HCT116 (cell line): ENCODE measurements around the gene KIAA2012. TPM values are rescaled to one million over a fixed set of nuclear protein-coding genes. Genes with fewer than 3 reads are reported as not detected.

ENCODE experiments used
- ATAC-seq: fragments of 200-7000 bp; cut with Tn5 transposase; 2 replicates; pipeline ENCODE4 v1.9.1; 2020; ENCODE audit warnings: mild to moderate bottlenecking, moderate library complexity
- BruUV-seq: library from RNA; stranded (reverse); fragments of 400-500 nt; replicated peaks from 2 replicates; lab custom pipeline; 2021; lab: Mats Ljungman, UMichigan
- CTCF ChIA-PET: fragments of 300-600 bp; sonication (Branson Sonifier 250); formaldehyde crosslinking; loops from one replicate; lab custom pipeline; 2021; ENCODE audit warnings: antibody characterized with exemption; lab: Charles Lee
- POLR2A ChIA-PET: fragments of 300-600, 350-600 bp; sonication (Branson Sonifier 250); formaldehyde crosslinking; loops from one replicate; lab custom pipeline; 2021; ENCODE audit warnings: antibody characterized with exemption; lab: Charles Lee
- RAD21 ChIA-PET, 2 experiments: fragments of 300-600 bp; sonication (Branson Sonifier 250); formaldehyde crosslinking; loops; one replicate each; lab custom pipeline; 2023; ENCODE audit warnings: low total read pairs in 2 of 2; ENCODE audit not compliant: uncharacterized antibody in 2 of 2, unreplicated experiment in 2 of 2, low non-redundant PET in 1 of 2; lab: Charles Lee
- DNase-seq: peaks from one replicate; pipeline ENCODE4 v3.0.0-alpha.2; 2010; ENCODE audit warnings: low read depth, low spot score
- H2AFZ ChIP-seq: fragments of 200-600 bp; shearing (Covaris generic), sonication (generic); 2 replicates; pipeline ENCODE4 v1.6.1; 2017; ENCODE audit warnings: low read depth, mixed run types, mixed read lengths, antibody characterized with exemption, low read length; ENCODE audit not compliant: poor library complexity, severe bottlenecking
- H3K27ac ChIP-seq: 2 replicates; pipeline ENCODE4 v1.5.1; 2012; ENCODE audit warnings: low read depth, low read length
- H3K27me3 ChIP-seq: fragments of 200-600 bp; sonication (generic); 2 replicates; pipeline ENCODE4 v1.6.1; 2016; ENCODE audit warnings: mixed run types, low read length, mixed read lengths; ENCODE audit not compliant: insufficient read depth
- H3K36me3 ChIP-seq, 2 experiments: fragments of 200-500 bp in 1 of 2; fragments of 200-600 bp in 1 of 2; sonication (Bioruptor generic) in 1 of 2; sonication (generic) in 1 of 2; 2 replicates each; pipeline versions ENCODE4 v1.5.1 to v1.6.1; 2014 to 2016; ENCODE audit warnings: low read length in 2 of 2, inconsistent platforms in 1 of 2, mixed read lengths in 1 of 2, mixed run types in 1 of 2; ENCODE audit not compliant: insufficient read depth in 2 of 2, control insufficient read depth in 1 of 2
- H3K4me1 ChIP-seq, 2 experiments: fragments of 200-600 bp in 1 of 2; sonication (generic) in 1 of 2; 2 replicates each; pipeline versions ENCODE4 v1.5.1 to v1.6.1; 2012 to 2017; ENCODE audit warnings: low read length in 2 of 2, inconsistent platforms in 1 of 2, mild to moderate bottlenecking in 1 of 2, mixed read lengths in 1 of 2, mixed run types in 1 of 2, moderate library complexity in 1 of 2; ENCODE audit not compliant: insufficient read depth in 2 of 2, control insufficient read depth in 1 of 2
- H3K4me2 ChIP-seq: fragments of 200-600 bp; sonication (generic); 2 replicates; pipeline ENCODE4 v1.6.1; 2017; ENCODE audit warnings: mixed run types, low read length, mixed read lengths
- H3K4me3 ChIP-seq, 2 experiments: fragments of 200-600 bp in 1 of 2; sonication (generic) in 1 of 2; replicated peaks in 1 of 2; 2 replicates each; pipeline ENCODE4 v1.5.1; 2011 to 2016; ENCODE audit warnings: low read length in 2 of 2, control low read depth in 1 of 2, low read depth in 1 of 2, mild to moderate bottlenecking in 1 of 2, mixed read lengths in 1 of 2, mixed run types in 1 of 2
- H3K79me2 ChIP-seq: fragments of 200-600 bp; sonication (generic); 2 replicates; pipeline ENCODE4 v1.6.1; 2017; ENCODE audit warnings: mild to moderate bottlenecking, mixed run types, low read length, moderate library complexity, mixed read lengths; ENCODE audit not compliant: insufficient read depth
- H3K9ac ChIP-seq: fragments of 200-600 bp; sonication (generic); 2 replicates; pipeline ENCODE4 v1.6.1; 2016; ENCODE audit warnings: low read length, mixed read lengths
- H3K9me2 ChIP-seq: fragments of 200-600 bp; sonication (generic), shearing (Covaris generic); 2 replicates; pipeline ENCODE4 v1.6.1; 2017; ENCODE audit warnings: mixed run types, mild to moderate bottlenecking, moderate library complexity; ENCODE audit not compliant: insufficient read depth
- H3K9me3 ChIP-seq, 2 experiments: fragments of 200-500 bp in 1 of 2; fragments of 200-600 bp in 1 of 2; sonication (Bioruptor generic) in 1 of 2; sonication (generic) in 1 of 2; 2 replicates each; pipeline ENCODE4 v1.6.1; 2014 to 2017; ENCODE audit warnings: low read length in 2 of 2, mixed read lengths in 2 of 2, inconsistent platforms in 1 of 2, low read depth in 1 of 2, mild to moderate bottlenecking in 1 of 2, mixed run types in 1 of 2, moderate library complexity in 1 of 2; ENCODE audit not compliant: control insufficient read depth in 1 of 2, insufficient read depth in 1 of 2
- H4K20me1 ChIP-seq: fragments of 200-600 bp; sonication (generic), shearing (Covaris generic); 2 replicates; pipeline ENCODE4 v1.6.1; 2017; ENCODE audit warnings: mixed run types, mild to moderate bottlenecking, moderate library complexity; ENCODE audit not compliant: insufficient read depth
- CBX3 ChIP-seq: IDR thresholded peaks from 2 replicates; pipeline ENCODE4 v1.6.1; 2012; ENCODE audit warnings: low read depth
- CEBPB ChIP-seq: IDR thresholded peaks from 2 replicates; pipeline ENCODE4 v1.6.1; 2012; ENCODE audit warnings: low read depth
- CTCF ChIP-seq, 3 experiments: fragments of 200-600 bp in 1 of 3; sonication (generic) in 1 of 3; IDR thresholded peaks in 2 of 3; conservative IDR thresholded peaks in 1 of 3; 2 replicates each; pipeline ENCODE4 v1.5.1; 2012 to 2017; ENCODE audit warnings: low read depth in 2 of 3, low read length in 2 of 3, antibody characterized with exemption in 1 of 3, borderline replicate concordance in 1 of 3, control low read depth in 1 of 3, mild to moderate bottlenecking in 1 of 3, mixed read lengths in 1 of 3, mixed run types in 1 of 3, moderate library complexity in 1 of 3; ENCODE audit not compliant: insufficient read depth in 1 of 3
- EGR1 ChIP-seq: IDR thresholded peaks from 2 replicates; pipeline ENCODE4 v1.6.1; 2012; ENCODE audit warnings: low read depth
- EZH2 ChIP-seq: fragments of 200-600 bp; sonication (generic); IDR thresholded peaks from 2 replicates; pipeline ENCODE4 v1.6.1; 2017; ENCODE audit warnings: antibody characterized with exemption, mixed run types
- EZH2phosphoT487 ChIP-seq: fragments of 200-600 bp; IDR thresholded peaks from 2 replicates; pipeline ENCODE4 v1.6.1; 2018; ENCODE audit warnings: antibody characterized with exemption, borderline replicate concordance
- FOSL1 ChIP-seq: IDR thresholded peaks from 2 replicates; pipeline ENCODE4 v1.6.1; 2012; ENCODE audit warnings: low read depth
- JUND ChIP-seq: IDR thresholded peaks from 2 replicates; pipeline ENCODE4 v1.6.1; 2012
- MAX ChIP-seq: IDR thresholded peaks from 2 replicates; pipeline ENCODE4 v1.6.1; 2012
- REST ChIP-seq: IDR thresholded peaks from 2 replicates; pipeline ENCODE4 v1.6.1; 2012; ENCODE audit warnings: low read depth
- SIN3A ChIP-seq: IDR thresholded peaks from 2 replicates; pipeline ENCODE4 v1.6.1; 2012; ENCODE audit warnings: low read depth
- SP1 ChIP-seq: IDR thresholded peaks from 2 replicates; pipeline ENCODE4 v1.6.1; 2012; ENCODE audit warnings: low read depth
- TCF7L2 ChIP-seq: IDR thresholded peaks from 2 replicates; pipeline ENCODE4 v1.7.0; 2011; ENCODE audit warnings: borderline replicate concordance, inconsistent platforms; ENCODE audit not compliant: insufficient read depth, insufficient read length; ENCODE audit errors: extremely low read depth
- YY1 ChIP-seq: IDR thresholded peaks from 2 replicates; pipeline ENCODE4 v1.6.1; 2011; ENCODE audit warnings: low read length, low read depth, moderate library complexity, mild to moderate bottlenecking; ENCODE audit not compliant: insufficient replicate concordance; ENCODE audit errors: extremely low read depth
- ZFX ChIP-seq: fragments of 450-650 bp; IDR thresholded peaks from 2 replicates; pipeline ENCODE4 v1.6.1; 2017
- ZNF274 ChIP-seq: fragments of 200-500 bp; sonication (Bioruptor generic); IDR thresholded peaks from 2 replicates; pipeline ENCODE4 v1.6.1; 2014; ENCODE audit warnings: mild to moderate bottlenecking, low read depth, low read length, inconsistent platforms
- intact Hi-C: fragments of 100-400 bp; cut with micrococcal nuclease; formaldehyde crosslinking; loops from 2 replicates; pipeline ENCODE4 v1.10.0; 2022
- total RNA-seq: library from RNA; stranded (reverse); gene quantifications from one replicate; pipeline ENCODE4 v1.2.1, GENCODE V29; 2021; ENCODE audit not compliant: unreplicated experiment

The KIAA2012 gene
- total RNA-seq, 1 experiment from 2014 or later: not detected

- TF ChIP-seq EZH2phosphoT487 (no peak), CBX3 (no peak), EZH2 (no peak), REST (no peak), FOSL1 (no peak)
- TF ChIP-seq, all 23 proteins: peak for 0
Observed at GRCh38 chr2:202099515-202099914, 26.5 kb downstream of the KIAA2012 start (continued).

GRCh38 chr2:202100176-202100575 is 27.1 kb downstream of the KIAA2012 start:
- H3K9me2 ChIP-seq: no peaks in the 10 kb centered on the region
- no peaks in the 10 kb centered on the region for H3K79me2 ChIP-seq
- H3K4me1 ChIP-seq: no peaks in the 10 kb centered on the region
- no peak for ATAC-seq
- TF ChIP-seq TCF7L2 (no peak), YY1 (no peak), ZFX (no peak), CTCF (IDR thresholded peaks at IDR 0.05 in 2 of 3, conservative IDR thresholded peaks at IDR 0.05 in 1 of 3; ENCODE audit: borderline replicate concordance in 1 of 3, insufficient read depth in 1 of 3, low read depth in 2 of 3, low read length in 2 of 3) (no peak), EZH2 (no peak), ZNF274 (no peak), EZH2phosphoT487 (no peak), CBX3 (no peak), SIN3A (no peak), JUND (no peak), MAX (no peak), EGR1 (no peak), CEBPB (no peak), SP1 (no peak)
- POLR2A ChIA-PET: no interaction called here
- H3K36me3 ChIP-seq: no peaks in the 10 kb centered on the region
- CTCF ChIA-PET: no interaction called here
- no peak overlapping the region for H3K4me2 ChIP-seq
- no peaks in the 10 kb centered on the region for H3K9me3 ChIP-seq
- H4K20me1 ChIP-seq: no peaks in the 10 kb centered on the region
- no peak overlapping the region for H2AFZ ChIP-seq
- RAD21 ChIA-PET: no interaction called here
- no peak overlapping the region for H3K4me3 ChIP-seq
- intact Hi-C loops: no loop called here
- H3K27ac ChIP-seq: no peak overlapping the region
- H3K9ac ChIP-seq: no peak overlapping the region
- H3K27me3 ChIP-seq: no peaks in the 10 kb centered on the region
- no peak for DNase-seq
- BruUV-seq: no TSS peak
